Tibial nerve (tissue), 4 donors: ENCODE data around the gene DYNC1LI2. TPM values are rescaled to one million over a fixed set of nuclear protein-coding genes. Genes with fewer than 3 reads are reported as not detected.

Source experiments
- DNase-seq, 2 donors: peaks; one replicate each; pipeline ENCODE4 v3.0.0-alpha.2; 2019; ENCODE audit warnings: low spot score in 2 of 2
- H3K27ac ChIP-seq, 4 donors: fragments of 200-600 bp; sonication (generic) in 3 of 4; one replicate each; pipeline ENCODE4 v1.5.1; 2017 to 2019; ENCODE audit warnings: mild to moderate bottlenecking in 1 of 4
- H3K27me3 ChIP-seq, 2 donors: fragments of 200-600 bp; sonication (generic) in 1 of 2; one replicate each; pipeline versions ENCODE4 v1.5.1 to v1.6.0; 2017 to 2019
- H3K36me3 ChIP-seq, 3 donors: fragments of 200-600 bp; sonication (generic); one replicate each; pipeline ENCODE4 v1.5.1; 2018 to 2019
- H3K4me1 ChIP-seq, 4 donors: fragments of 200-600 bp; sonication (generic) in 3 of 4; one replicate each; pipeline ENCODE4 v1.5.1; 2017 to 2019
- H3K4me3 ChIP-seq, 4 donors: fragments of 200-600 bp; sonication (generic) in 3 of 4; one replicate each; pipeline ENCODE4 v1.5.1; 2017 to 2019; ENCODE audit warnings: mild to moderate bottlenecking in 1 of 4, moderate library complexity in 1 of 4
- H3K9me3 ChIP-seq, 4 donors: fragments of 200-600 bp; sonication (generic) in 3 of 4; one replicate each; pipeline ENCODE4 v1.5.1; 2017 to 2019
- CTCF ChIP-seq, 5 experiments: fragments of 200-600 bp in 3 of 5; fragments of 450-650 bp in 2 of 5; sonication (generic) in 3 of 5; IDR thresholded peaks; one replicate each; pipeline ENCODE4 v1.5.1; 2016 to 2019; ENCODE audit warnings: antibody characterized with exemption in 5 of 5, mild to moderate bottlenecking in 3 of 5, moderate library complexity in 2 of 5
- EP300 ChIP-seq, 2 donors: sonication (generic); formaldehyde crosslinking; IDR thresholded peaks; one replicate each; pipeline ENCODE4 v1.6.1; 2017; ENCODE audit warnings: antibody characterized with exemption in 2 of 2, mild to moderate bottlenecking in 1 of 2
- POLR2A ChIP-seq, 2 donors: fragments of 450-650 bp; IDR thresholded peaks; one replicate each; pipeline ENCODE4 v1.6.1; 2017; ENCODE audit warnings: antibody characterized with exemption in 2 of 2, mild to moderate bottlenecking in 2 of 2, moderate library complexity in 2 of 2
- WGBS, 2 donors: methylation state at CpG; one replicate each; pipeline ENCODE4 v1.1.5; 2018; 5-methylcytosine and 5-hydroxymethylcytosine counted together
- total RNA-seq, 4 donors: library from RNA; depleted of rRNA; stranded (reverse); fragments of >200 nt; gene quantifications; one replicate each; pipeline ENCODE4 v1.1.0, GENCODE V29; 2016

The DYNC1LI2 gene
- total RNA-seq, 4 donors from 2014 or later, result 248 to 363 (median 266) TPM

GRCh38 chr16:66673691-66674090 is 77.7 kb downstream of the DYNC1LI2 start:
- Histone ChIP-seq H3K4me1 (no peaks in the 10 kb centered on the region), H3K27me3 (no peaks in the 10 kb centered on the region), H3K9me3 (no peaks in the 10 kb centered on the region), H3K27ac (no peak overlapping the region), H3K4me3 (no peak overlapping the region), H3K36me3 (peaks cover 0 to 10% (median 0%) of the 10 kb centered on the region in 3 donors)
- DNase-seq, result no peak
- TF ChIP-seq EP300 (IDR thresholded peaks at IDR 0.05) (no peak), POLR2A (IDR thresholded peaks at IDR 0.05) (no peak), CTCF (IDR thresholded peaks at IDR 0.05) (no peak)
- 88 to 92% methylated on average over 2 of the region's 2 CpGs for WGBS, 2 donors

Other genes starting within 250 kb of the DYNC1LI2 start
- 10 to 100 TPM; 42.3 to 81.8 (median 64.7) TPM for gene TK2, start 201.5 kb downstream of the DYNC1LI2 start, total RNA-seq
- gene CKLF, start 199.0 kb downstream of the DYNC1LI2 start, total RNA-seq, result 10 to 100 TPM; 31.8 to 75.4 (median 35.6) TPM
- 1 to 10 TPM in 3 of 4 donors, not detected in 1; 2.0 to 5.1 (median 2.1) TPM for gene CMTM1, start 185.2 kb downstream of the DYNC1LI2 start, total RNA-seq
- not detected for gene CMTM2, start 172.1 kb downstream of the DYNC1LI2 start, total RNA-seq
- gene CMTM3, start 146.9 kb downstream of the DYNC1LI2 start, total RNA-seq, result 10 to 100 TPM; 19.3 to 43.9 (median 38.5) TPM
- 10 to 100 TPM; 14.2 to 22.7 (median 19.6) TPM for gene CMTM4, start 54.9 kb downstream of the DYNC1LI2 start, total RNA-seq
- not detected for gene TERB1, start 50.0 kb upstream of the DYNC1LI2 start, total RNA-seq
- 10 to 100 TPM; 29.4 to 45.7 (median 34.6) TPM for gene NAE1, start 79.4 kb upstream of the DYNC1LI2 start, total RNA-seq
- not detected for gene CA7, start 92.8 kb upstream of the DYNC1LI2 start, total RNA-seq
- 10 to 100 TPM; 12.3 to 29.9 (median 15.5) TPM for gene PDP2, start 128.9 kb upstream of the DYNC1LI2 start, total RNA-seq
- gene CDH16, start 167.3 kb upstream of the DYNC1LI2 start, total RNA-seq, result 1 to 10 TPM in 2 of 4 donors, under 1 TPM in 2; 0.30 to 2.5 (median 1.4) TPM
- 100 to 1,000 TPM in 3 of 4 donors, 10 to 100 TPM in 1; 23.7 to 132 (median 109) TPM for gene RRAD, start 173.9 kb upstream of the DYNC1LI2 start, total RNA-seq
- 100 to 1,000 TPM in 2 of 4 donors, 10 to 100 TPM in 2; 57.1 to 111 (median 89.9) TPM for gene CIAO2B, start 182.8 kb upstream of the DYNC1LI2 start, total RNA-seq
- gene CES2, start 183.9 kb upstream of the DYNC1LI2 start, total RNA-seq, result 10 to 100 TPM; 29.2 to 45.0 (median 34.4) TPM
- gene CES3, start 209.7 kb upstream of the DYNC1LI2 start, total RNA-seq, result 1 to 10 TPM in 2 of 4 donors, under 1 TPM in 2; 0.21 to 9.2 (median 0.81) TPM
- gene CES4A, start 237.0 kb upstream of the DYNC1LI2 start, total RNA-seq, result 10 to 100 TPM; 18.6 to 24.7 (median 21.2) TPM